HG02943 (cell line): ENCODE measurements around the gene ACOT9.
"Not testable (repeated sequence)": the region's sequence is repeated elsewhere in the genome, so short reads cannot be mapped to it uniquely, and the experiment has no call there.

ENCODE experiments used
- ATAC-seq: cut with Tn5 transposase; IDR thresholded peaks from one replicate; pipeline ENCODE4 v1.9.1; 2021; ENCODE audit warnings: mild to moderate bottlenecking, low read depth, moderate library complexity; ENCODE audit not compliant: unreplicated experiment

ACOT9 gene

GRCh38 chrX:23766650-23767551, 23.8 kb upstream of the ACOT9 start:
- peak; percentile 75 for ATAC-seq

GRCh38 chrX:23765868-23766267, 22.8 kb upstream of the ACOT9 start:
- no peak for ATAC-seq

- no peak for ATAC-seq
Measured at GRCh38 chrX:23765449-23765848, 22.4 kb upstream of the ACOT9 start.

GRCh38 chrX:23764188-23764984, 21.3 kb upstream of the ACOT9 start:
- ATAC-seq: no peak

- no peak for ATAC-seq
Measured at GRCh38 chrX:23759821-23760220, 16.7 kb upstream of the ACOT9 start.

GRCh38 chrX:23756165-23756564, 13.1 kb upstream of the ACOT9 start:
- peak; percentile 70 for ATAC-seq

GRCh38 chrX:23754664-23755063, 11.6 kb upstream of the ACOT9 start:
- no peak for ATAC-seq

GRCh38 chrX:23752740-23753415, 9.8 kb upstream of the ACOT9 start:
- ATAC-seq: no peak

- ATAC-seq: no peak
Measured at GRCh38 chrX:23749576-23749975, 6.5 kb upstream of the ACOT9 start.

GRCh38 chrX:23749129-23749528, 6.1 kb upstream of the ACOT9 start:
- no peak for ATAC-seq

GRCh38 chrX:23745786-23746185, 2.7 kb upstream of the ACOT9 start:
- ATAC-seq: no peak

GRCh38 chrX:23743623-23743971, 521 bp upstream of the ACOT9 start:
- not testable (repeated sequence) for ATAC-seq

- no peak for ATAC-seq
Measured at GRCh38 chrX:23742174-23742696, 841 bp downstream of the ACOT9 start.

GRCh38 chrX:23737413-23737812, 5.7 kb downstream of the ACOT9 start:
- no peak for ATAC-seq

GRCh38 chrX:23736030-23736429, 7.0 kb downstream of the ACOT9 start:
- ATAC-seq: no peak

- peak; percentile 89 for ATAC-seq
Measured at GRCh38 chrX:23732704-23733103, 10.4 kb downstream of the ACOT9 start.

GRCh38 chrX:23731951-23732350, 11.1 kb downstream of the ACOT9 start:
- no peak for ATAC-seq

- ATAC-seq: no peak
Measured at GRCh38 chrX:23729214-23729613, 13.9 kb downstream of the ACOT9 start.

GRCh38 chrX:23727206-23727605, 15.9 kb downstream of the ACOT9 start:
- ATAC-seq: no peak

GRCh38 chrX:23726191-23726590, 16.9 kb downstream of the ACOT9 start:
- ATAC-seq: no peak

- no peak for ATAC-seq
Measured at GRCh38 chrX:23720117-23720677, 22.9 kb downstream of the ACOT9 start.
